HUDEP-2 (cell line): ENCODE data around the gene MAN1C1.

Source experiments
- DNase-seq, 76 experiments: peaks; one replicate each; lab custom pipeline; 2025; ENCODE audit not compliant: unreplicated experiment in 76 of 76; lab: John Stamatoyannopoulos, UW

The MAN1C1 gene

DNA sequence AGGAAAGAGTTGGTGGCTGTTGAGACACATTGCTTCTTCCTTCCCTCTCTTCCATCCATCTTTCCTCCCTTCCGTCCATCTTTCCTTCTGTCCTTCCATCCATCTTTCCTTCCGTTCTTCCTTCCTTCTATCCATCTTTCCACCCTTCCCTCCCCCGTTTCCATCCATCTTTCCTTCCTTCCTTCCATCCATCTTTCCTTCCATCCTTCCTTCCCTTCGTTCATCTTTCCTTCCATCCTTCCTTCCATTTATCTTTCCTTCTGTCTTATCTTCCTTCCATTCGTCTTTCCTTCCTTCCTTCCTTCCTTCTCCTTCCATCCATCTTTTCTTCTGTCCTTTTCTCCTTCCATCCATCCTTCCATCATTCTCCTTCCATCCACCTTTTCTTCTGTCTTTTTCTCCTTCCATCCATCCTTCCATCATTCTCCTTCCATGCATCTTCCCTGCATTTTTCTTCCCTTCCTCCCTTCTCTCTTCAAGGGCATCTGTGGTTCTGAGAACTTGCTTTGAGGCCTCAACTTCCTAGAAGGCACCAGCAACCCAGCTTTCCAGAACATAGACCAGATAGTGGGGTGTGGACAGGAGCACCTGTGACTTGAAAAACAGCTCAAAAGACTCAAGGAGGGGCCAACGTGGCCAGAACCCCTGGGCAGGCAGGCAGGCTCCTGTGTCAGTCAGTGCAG is 134.5 kb downstream of the MAN1C1 start:
- no peak for DNase-seq

GRCh38 chr1:25754470-25755181 is 138.0 kb downstream of the MAN1C1 start:
- no peak for DNase-seq

GRCh38 chr1:25755475-25756125 is 139.0 kb downstream of the MAN1C1 start:
- DNase-seq, result no peak

- no peak for DNase-seq
Measured at GRCh38 chr1:25756215-25756614, 139.6 kb downstream of the MAN1C1 start.

DNA sequence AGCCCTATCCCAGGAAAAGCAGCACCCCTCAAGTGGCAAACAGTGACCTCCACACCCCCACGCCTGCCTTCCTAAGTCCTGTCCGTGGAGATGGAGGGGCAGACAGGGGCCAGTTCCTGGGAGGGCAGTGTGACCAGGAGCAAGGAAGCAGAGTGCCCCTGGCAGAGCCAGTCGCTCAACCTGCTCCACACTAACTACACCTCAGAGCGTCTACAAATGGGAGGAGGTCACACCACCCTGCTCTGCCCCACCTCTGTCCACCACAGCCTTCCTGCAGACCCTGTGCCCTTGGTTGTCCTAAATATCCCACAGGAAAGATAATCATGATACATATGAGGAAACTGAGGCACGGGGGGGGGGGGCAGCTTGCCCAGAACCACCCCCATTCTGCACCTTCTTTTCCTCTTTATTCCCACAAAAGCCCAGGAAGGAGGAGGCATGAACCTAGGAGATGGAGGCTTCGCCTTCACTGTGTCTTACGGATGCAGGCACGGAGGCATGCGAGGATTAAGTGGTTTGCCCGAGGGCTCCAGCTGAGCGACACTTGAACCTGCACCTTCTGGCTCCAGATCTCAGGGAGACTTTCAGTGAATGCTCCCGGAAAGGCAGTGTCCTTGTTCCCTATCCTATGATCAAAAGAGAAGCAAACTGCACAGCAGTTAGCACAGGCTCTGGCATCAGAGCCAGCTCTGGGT is 140.7 kb downstream of the MAN1C1 start:
- DNase-seq, result no peak

DNA sequence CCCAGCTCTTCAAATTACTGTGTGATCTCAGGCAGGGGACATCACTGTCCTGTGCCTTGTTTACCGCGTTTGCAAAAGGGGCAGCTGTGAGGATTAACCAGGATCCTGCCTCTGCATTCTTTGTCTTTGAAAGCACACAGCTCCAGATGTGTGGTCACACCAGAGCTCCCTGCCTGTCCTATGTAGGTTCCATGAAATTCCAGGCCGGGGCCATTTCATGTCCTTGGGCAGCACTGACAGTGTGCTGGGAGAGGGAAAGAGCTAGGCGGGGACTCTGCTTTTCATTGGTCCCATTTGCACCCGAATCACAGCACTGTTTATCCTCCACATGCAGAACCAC is 141.2 kb downstream of the MAN1C1 start:
- no peak for DNase-seq

- DNase-seq, result no peak
Measured at GRCh38 chr1:25758466-25759070, 142.0 kb downstream of the MAN1C1 start.

DNA sequence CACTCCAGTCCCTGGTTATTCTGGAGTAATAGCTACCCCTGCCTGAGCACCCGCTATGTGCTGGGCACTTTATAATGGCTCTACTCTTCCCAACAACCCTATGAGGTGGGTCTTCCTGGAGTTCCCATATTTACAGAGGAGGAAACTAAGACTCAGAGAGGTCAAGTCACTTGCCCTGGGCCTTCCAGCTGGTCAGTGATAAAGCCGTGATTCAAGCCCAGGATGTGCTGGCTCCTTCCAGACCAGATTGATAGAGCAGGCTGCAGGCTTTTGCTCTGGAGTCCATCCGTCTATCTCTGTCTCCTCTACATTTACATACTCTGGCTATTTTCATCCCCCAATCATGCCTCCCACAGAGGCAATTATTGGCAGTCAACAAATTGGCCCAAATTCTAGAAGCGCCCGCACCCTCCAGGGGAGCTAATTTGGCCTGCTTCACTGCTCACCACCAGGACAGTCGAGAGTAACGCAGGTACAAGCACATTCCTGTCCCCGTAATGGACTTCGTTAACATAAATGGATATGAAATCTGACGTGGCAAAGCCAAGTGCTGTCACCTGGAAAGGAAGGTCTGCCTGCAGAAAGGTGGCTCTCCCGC is 143.6 kb downstream of the MAN1C1 start:
- DNase-seq, result peak in 1 of 76 experiments; percentile 33

GRCh38 chr1:25760871-25761270 is 144.3 kb downstream of the MAN1C1 start:
- DNase-seq, result peak in 74 of 76 experiments; percentile 13 to 87 (median 56)

DNA sequence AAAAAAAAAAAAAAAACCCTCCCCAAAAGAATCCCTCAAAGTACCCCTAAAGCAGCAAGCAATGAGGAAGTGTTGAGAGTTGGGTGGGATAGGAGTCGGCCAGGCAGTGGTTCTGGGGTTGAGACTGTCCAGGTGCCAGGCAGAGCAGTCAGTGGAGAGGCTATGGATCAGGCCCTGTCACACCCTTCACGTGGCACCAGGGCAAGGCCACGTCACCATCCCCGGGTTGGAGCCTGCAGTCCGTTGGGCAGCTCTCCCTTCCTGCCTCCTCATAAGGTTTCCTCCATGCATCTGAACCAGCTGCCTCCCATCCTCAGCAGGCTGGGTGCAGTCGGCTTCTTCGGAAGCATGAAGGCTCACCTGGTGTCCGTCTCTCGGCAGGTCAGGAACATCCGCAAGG is 146.9 kb downstream of the MAN1C1 start:
- peak in 37 of 76 experiments; percentile 11 to 62 (median 26) for DNase-seq

GRCh38 chr1:25765136-25765922 is 148.7 kb downstream of the MAN1C1 start:
- DNase-seq, result peak in 3 of 76 experiments; percentile 30 to 66 (median 45)

GRCh38 chr1:25765923-25766589 is 149.5 kb downstream of the MAN1C1 start:
- DNase-seq, result peak in 15 of 76 experiments; percentile 5 to 66 (median 38)

GRCh38 chr1:25766721-25767436 is 150.3 kb downstream of the MAN1C1 start:
- DNase-seq, result peak in 9 of 76 experiments; percentile 12 to 47 (median 19)

DNA sequence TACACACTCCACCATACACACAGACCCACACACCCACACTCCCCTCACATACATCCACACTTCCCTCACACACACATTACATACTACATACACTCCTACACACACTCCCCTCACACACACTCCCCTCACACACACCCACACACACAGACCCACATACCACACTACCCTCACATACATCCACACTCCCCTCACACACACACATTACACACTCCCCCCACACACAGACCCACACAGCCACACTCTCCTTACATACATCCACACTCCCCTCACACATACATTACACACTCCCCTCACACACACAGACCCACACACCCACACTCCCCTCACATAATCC is 150.8 kb downstream of the MAN1C1 start:
- DNase-seq, result no peak

- no peak for DNase-seq
Measured at GRCh38 chr1:25768999-25769398, 152.4 kb downstream of the MAN1C1 start.

- no peak for DNase-seq
Measured at GRCh38 chr1:25769625-25770383, 153.2 kb downstream of the MAN1C1 start.

DNA sequence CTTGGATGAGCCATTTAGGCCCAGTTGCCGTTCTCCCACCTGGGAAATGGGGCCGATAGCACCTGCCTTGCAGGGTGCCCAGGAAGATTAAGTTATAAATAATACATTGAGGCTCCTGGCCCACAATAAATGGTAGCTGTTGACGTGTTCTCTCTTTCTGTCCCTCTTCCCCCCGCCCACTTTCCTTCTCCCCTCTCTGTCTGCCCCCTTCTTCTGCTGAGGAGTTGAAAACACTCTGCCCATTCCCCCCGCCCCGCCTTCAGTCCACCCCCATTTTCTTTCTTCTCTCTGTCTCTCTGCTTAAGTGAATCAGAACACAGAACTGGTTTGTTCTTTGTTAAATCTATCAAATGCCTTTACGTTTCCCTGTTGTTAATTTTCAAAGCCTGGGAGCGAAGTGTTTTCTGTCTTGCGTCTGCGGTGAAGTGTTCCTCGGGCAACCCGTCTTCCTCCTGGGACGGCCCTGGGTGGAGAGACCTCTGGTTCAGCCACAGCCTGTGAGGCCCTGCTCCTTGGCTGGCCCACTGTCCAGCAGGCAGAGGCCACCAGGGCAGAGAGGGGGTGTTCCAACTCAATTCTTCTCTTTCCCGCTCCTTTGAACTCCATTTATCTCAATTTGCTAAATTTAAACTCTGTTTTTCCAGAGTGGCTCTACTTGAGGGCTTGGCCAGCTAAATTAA is 154.1 kb downstream of the MAN1C1 start:
- no peak for DNase-seq
